Astrocyte (in vitro differentiated cells and primary cell): ENCODE results near the gene SGCD. TPM values are rescaled to one million over a fixed set of nuclear protein-coding genes. Genes with fewer than 3 reads are reported as not detected.

Experiments used
- DNase-seq: peaks from one replicate; pipeline ENCODE4 v3.0.0-alpha.2; 2010; ENCODE audit warnings: low read depth
- FAIRE-seq: peaks from 2 replicates; lab custom pipeline; 2011; peaks lifted over from hg19 to GRCh38; lab: Jason Lieb, UNC
- H2AFZ ChIP-seq: 2 replicates; pipeline ENCODE4 v1.6.0; 2012; ENCODE audit warnings: low read depth, low read length, inconsistent platforms
- H3K27ac ChIP-seq: 2 replicates; pipeline ENCODE4 v1.5.1; 2011; ENCODE audit warnings: low read depth, low read length, inconsistent platforms
- H3K27me3 ChIP-seq: 2 replicates; pipeline ENCODE4 v1.6.0; 2011; ENCODE audit warnings: low read length, inconsistent platforms; ENCODE audit not compliant: insufficient read depth
- H3K36me3 ChIP-seq: 2 replicates; pipeline ENCODE4 v1.5.1; 2011; ENCODE audit warnings: low read length, inconsistent platforms; ENCODE audit not compliant: insufficient read depth
- H3K4me1 ChIP-seq: 2 replicates; pipeline ENCODE4 v1.5.1; 2011; ENCODE audit warnings: low read length, inconsistent platforms; ENCODE audit not compliant: insufficient read depth
- H3K4me2 ChIP-seq: 2 replicates; pipeline ENCODE4 v1.6.0; 2012; ENCODE audit warnings: low read length, inconsistent platforms
- H3K4me3 ChIP-seq: 2 replicates; pipeline ENCODE4 v1.5.1; 2011; ENCODE audit warnings: low read depth, mild to moderate bottlenecking, low read length, inconsistent platforms; ENCODE audit not compliant: insufficient read depth
- H3K79me2 ChIP-seq: 2 replicates; pipeline ENCODE4 v1.6.0; 2012; ENCODE audit warnings: mild to moderate bottlenecking, low read length, inconsistent platforms; ENCODE audit not compliant: insufficient read depth
- H3K9ac ChIP-seq: 2 replicates; pipeline ENCODE4 v1.6.0; 2012; ENCODE audit warnings: mild to moderate bottlenecking, low read length, inconsistent platforms
- H3K9me3 ChIP-seq: 2 replicates; pipeline ENCODE4 v1.5.1; 2012; ENCODE audit warnings: low read depth, mild to moderate bottlenecking, low read length, inconsistent platforms; ENCODE audit not compliant: insufficient read depth
- H4K20me1 ChIP-seq: 2 replicates; pipeline ENCODE4 v1.6.0; 2012; ENCODE audit warnings: low read length, inconsistent platforms; ENCODE audit not compliant: insufficient read depth
- H3K27ac Mint-ChIP-seq: one replicate; pipeline ENCODE4 v1.8.0; 2021; ENCODE audit warnings: mild to moderate bottlenecking, mixed read lengths; ENCODE audit not compliant: unreplicated experiment
- H3K27me3 Mint-ChIP-seq: one replicate; pipeline ENCODE4 v1.8.0; 2021; ENCODE audit warnings: low read depth, mixed read lengths; ENCODE audit not compliant: unreplicated experiment
- H3K36me3 Mint-ChIP-seq: one replicate; pipeline ENCODE4 v1.8.0; 2021; ENCODE audit warnings: low read depth, mixed read lengths; ENCODE audit not compliant: unreplicated experiment
- H3K4me1 Mint-ChIP-seq: one replicate; pipeline ENCODE4 v1.8.0; 2021; ENCODE audit warnings: low read depth, mixed read lengths; ENCODE audit not compliant: unreplicated experiment
- H3K4me3 Mint-ChIP-seq: one replicate; pipeline ENCODE4 v1.8.0; 2021; ENCODE audit warnings: mild to moderate bottlenecking, moderate library complexity, mixed read lengths; ENCODE audit not compliant: unreplicated experiment
- H3K9me3 Mint-ChIP-seq: one replicate; pipeline ENCODE4 v1.8.0; 2021; ENCODE audit warnings: mild to moderate bottlenecking, mixed read lengths; ENCODE audit not compliant: unreplicated experiment
- CTCF ChIP-seq: IDR thresholded peaks from 2 replicates; pipeline ENCODE4 v1.5.1; 2011; ENCODE audit warnings: low read depth, mild to moderate bottlenecking, inconsistent platforms, low read length, moderate library complexity; ENCODE audit not compliant: insufficient read depth
- EZH2 ChIP-seq: IDR thresholded peaks from 2 replicates; pipeline ENCODE4 v1.6.1; 2012; ENCODE audit warnings: mild to moderate bottlenecking, low read length, inconsistent platforms; ENCODE audit not compliant: insufficient read depth
- total RNA-seq: library from RNA; stranded (reverse); gene quantifications from 2 replicates; pipeline ENCODE4 v1.2.1, GENCODE V29; 2021

Gene SGCD
- total RNA-seq, 1 donor from 2014 or later, result 2.9 TPM

- DNase-seq, result no peak
- no peaks in the 10 kb centered on the region for H3K36me3 ChIP-seq
- H3K9me3 Mint-ChIP-seq, result peaks cover 1% of the 10 kb centered on the region
- no peak for FAIRE-seq
- no peak overlapping the region for H3K27ac ChIP-seq
- H4K20me1 ChIP-seq, result no peaks in the 10 kb centered on the region
- peaks cover 17% of the 10 kb centered on the region for H3K4me1 ChIP-seq
- H3K9ac ChIP-seq, result no peak overlapping the region
- H3K27me3 ChIP-seq, result no peaks in the 10 kb centered on the region
- H3K27ac Mint-ChIP-seq, result peak overlapping the region; percentile 94
- no peaks in the 10 kb centered on the region for H3K36me3 Mint-ChIP-seq
- H2AFZ ChIP-seq, result no peak overlapping the region
- H3K79me2 ChIP-seq, result no peaks in the 10 kb centered on the region
- no peak overlapping the region for H3K4me3 ChIP-seq
- no peak overlapping the region for H3K4me3 Mint-ChIP-seq
- H3K27me3 Mint-ChIP-seq, result no peaks in the 10 kb centered on the region
- TF ChIP-seq CTCF, result no peak
- no peak for TF ChIP-seq EZH2
- peaks cover 59% of the 10 kb centered on the region for H3K4me1 Mint-ChIP-seq
- no peaks in the 10 kb centered on the region for H3K9me3 ChIP-seq
- no peak overlapping the region for H3K4me2 ChIP-seq
Measured at GRCh38 chr5:156479849-156480248, 152.9 kb downstream of the SGCD start.

GRCh38 chr5:156481741-156482140, 154.8 kb downstream of the SGCD start:
- Mint-ChIP-seq H3K36me3 (no peaks in the 10 kb centered on the region), H3K27me3 (no peaks in the 10 kb centered on the region), H3K27ac (peak overlapping the region; percentile 59), H3K9me3 (peaks cover 1% of the 10 kb centered on the region), H3K4me1 (peaks cover 40% of the 10 kb centered on the region), H3K4me3 (no peak overlapping the region)
- FAIRE-seq (no peak), DNase-seq (peak; percentile 41)
- Histone ChIP-seq H3K4me1 (no peaks in the 10 kb centered on the region), H3K79me2 (no peaks in the 10 kb centered on the region), H3K9ac (no peak overlapping the region), H3K27me3 (no peaks in the 10 kb centered on the region), H3K27ac (no peak overlapping the region), H3K9me3 (no peaks in the 10 kb centered on the region), H3K4me2 (no peak overlapping the region), H3K4me3 (no peak overlapping the region), H3K36me3 (no peaks in the 10 kb centered on the region), H2AFZ (no peak overlapping the region), H4K20me1 (no peaks in the 10 kb centered on the region)
- no peak for TF ChIP-seq EZH2
- no peak for TF ChIP-seq CTCF

- no peaks in the 10 kb centered on the region for H3K36me3 Mint-ChIP-seq
- no peaks in the 10 kb centered on the region for H3K27me3 Mint-ChIP-seq
- peaks cover 29% of the 10 kb centered on the region for H3K4me1 Mint-ChIP-seq
- TF ChIP-seq EZH2 (no peak), CTCF (no peak)
- FAIRE-seq (no peak), DNase-seq (no peak)
- peak overlapping the region; percentile 30 for H3K27ac Mint-ChIP-seq
- peaks cover 1% of the 10 kb centered on the region for H3K9me3 Mint-ChIP-seq
- no peak overlapping the region for H2AFZ ChIP-seq
- H4K20me1 ChIP-seq, result no peaks in the 10 kb centered on the region
- no peak overlapping the region for H3K4me3 ChIP-seq
- H3K27ac ChIP-seq, result no peak overlapping the region
- H3K27me3 ChIP-seq, result no peaks in the 10 kb centered on the region
- no peak overlapping the region for H3K9ac ChIP-seq
- no peaks in the 10 kb centered on the region for H3K79me2 ChIP-seq
- no peaks in the 10 kb centered on the region for H3K9me3 ChIP-seq
- no peaks in the 10 kb centered on the region for H3K4me1 ChIP-seq
- H3K4me2 ChIP-seq, result no peak overlapping the region
- H3K4me3 Mint-ChIP-seq, result no peak overlapping the region
- H3K36me3 ChIP-seq, result no peaks in the 10 kb centered on the region
Measured at GRCh38 chr5:156482818-156483217, 155.9 kb downstream of the SGCD start.
